Esophagus squamous epithelium (tissue), 4 donors: ENCODE data around the gene RBM10.
"Not testable (repeated sequence)": the region's sequence is repeated elsewhere in the genome, so short reads cannot be mapped to it uniquely, and the experiment has no call there.

Source experiments
- POLR2A ChIP-seq, 4 donors: fragments of 450-650 bp; IDR thresholded peaks; one replicate each; pipeline ENCODE4 v1.6.1; 2017; ENCODE audit warnings: antibody characterized with exemption in 4 of 4, mild to moderate bottlenecking in 4 of 4, moderate library complexity in 3 of 4
- TF ChIP-seq, protein P1 (sequence below), 6 experiments: fragments of 450-650 bp in 4 of 6; fragments of 200-600 bp in 2 of 6; sonication (generic) in 2 of 6; IDR thresholded peaks; one replicate each; pipeline ENCODE4 v1.5.1; 2016 to 2019; ENCODE audit warnings: antibody characterized with exemption in 6 of 6, mild to moderate bottlenecking in 4 of 6, moderate library complexity in 4 of 6

DNA sequence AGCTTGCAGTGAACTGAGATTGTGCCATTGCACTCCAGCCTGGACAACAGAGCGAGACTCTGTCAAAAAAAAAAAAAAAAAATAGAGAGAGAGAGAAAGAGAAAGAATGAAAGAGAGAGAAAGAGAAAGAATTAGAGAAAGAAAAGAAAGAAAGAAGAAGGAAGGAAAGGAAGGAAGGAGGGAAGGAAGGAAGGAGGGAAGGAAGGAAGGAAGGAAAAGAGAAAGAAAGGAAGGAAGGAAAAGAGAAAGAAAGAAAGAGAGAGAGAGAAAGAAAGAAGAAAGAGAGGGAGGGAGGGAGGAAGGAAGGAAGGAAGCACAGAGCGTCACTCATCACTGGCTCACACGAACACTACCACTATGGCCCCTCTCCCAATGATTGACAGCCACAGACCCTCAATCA is 20.6 kb upstream of the RBM10 start:
- TF ChIP-seq, protein P1, sequence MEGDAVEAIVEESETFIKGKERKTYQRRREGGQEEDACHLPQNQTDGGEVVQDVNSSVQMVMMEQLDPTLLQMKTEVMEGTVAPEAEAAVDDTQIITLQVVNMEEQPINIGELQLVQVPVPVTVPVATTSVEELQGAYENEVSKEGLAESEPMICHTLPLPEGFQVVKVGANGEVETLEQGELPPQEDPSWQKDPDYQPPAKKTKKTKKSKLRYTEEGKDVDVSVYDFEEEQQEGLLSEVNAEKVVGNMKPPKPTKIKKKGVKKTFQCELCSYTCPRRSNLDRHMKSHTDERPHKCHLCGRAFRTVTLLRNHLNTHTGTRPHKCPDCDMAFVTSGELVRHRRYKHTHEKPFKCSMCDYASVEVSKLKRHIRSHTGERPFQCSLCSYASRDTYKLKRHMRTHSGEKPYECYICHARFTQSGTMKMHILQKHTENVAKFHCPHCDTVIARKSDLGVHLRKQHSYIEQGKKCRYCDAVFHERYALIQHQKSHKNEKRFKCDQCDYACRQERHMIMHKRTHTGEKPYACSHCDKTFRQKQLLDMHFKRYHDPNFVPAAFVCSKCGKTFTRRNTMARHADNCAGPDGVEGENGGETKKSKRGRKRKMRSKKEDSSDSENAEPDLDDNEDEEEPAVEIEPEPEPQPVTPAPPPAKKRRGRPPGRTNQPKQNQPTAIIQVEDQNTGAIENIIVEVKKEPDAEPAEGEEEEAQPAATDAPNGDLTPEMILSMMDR (IDR thresholded peaks at IDR 0.05): not testable (repeated sequence)
- TF ChIP-seq POLR2A (IDR thresholded peaks at IDR 0.05): not testable (repeated sequence)
